GM23338 (cell line): ENCODE results near the gene CBLC. TPM values are rescaled to one million over a fixed set of nuclear protein-coding genes. Genes with fewer than 3 reads are reported as not detected.
A peak's percentile ranks its signal among the peaks of the same experiment; 100 is the strongest.

Source experiments
- ATAC-seq: fragments of 200-7000 bp; cut with Tn5 transposase; 3 replicates; pipeline ENCODE4 v1.9.1; 2020
- DNase-seq: peaks from one replicate; pipeline ENCODE4 v3.0.0-alpha.2; 2015; ENCODE audit warnings: low spot score
- H2AFZ ChIP-seq: fragments of 200-600 bp; sonication (generic); 2 replicates; pipeline ENCODE4 v1.8.0; 2016; ENCODE audit warnings: antibody characterized with exemption, mild to moderate bottlenecking, moderate library complexity
- H3F3A ChIP-seq: fragments of 200-600 bp; sonication (generic); replicated peaks from 2 replicates; pipeline ENCODE4 v1.8.0; 2017; ENCODE audit warnings: antibody characterized with exemption, mixed run types, low read depth
- H3K27ac ChIP-seq: fragments of 200-600 bp; sonication (generic); 2 replicates; pipeline ENCODE4 v1.6.1; 2016; ENCODE audit warnings: low read depth
- H3K27me3 ChIP-seq: fragments of 200-600 bp; sonication (generic); 2 replicates; pipeline ENCODE4 v1.8.0; 2016; ENCODE audit warnings: mild to moderate bottlenecking, mixed run types, moderate library complexity; ENCODE audit not compliant: insufficient read depth
- H3K36me3 ChIP-seq: fragments of 200-600 bp; sonication (generic); 2 replicates; pipeline ENCODE4 v1.8.0; 2016; ENCODE audit warnings: mild to moderate bottlenecking; ENCODE audit not compliant: insufficient read depth
- H3K4me1 ChIP-seq: fragments of 200-600 bp; sonication (generic); 2 replicates; pipeline ENCODE4 v1.8.0; 2016; ENCODE audit warnings: mild to moderate bottlenecking, moderate library complexity; ENCODE audit not compliant: insufficient read depth
- H3K4me2 ChIP-seq: fragments of 200-600 bp; sonication (generic); 2 replicates; pipeline ENCODE4 v1.7.1; 2017; ENCODE audit warnings: mixed run types
- H3K4me3 ChIP-seq: fragments of 200-600 bp; sonication (generic); 2 replicates; pipeline ENCODE4 v1.6.1; 2016; ENCODE audit warnings: mixed run types
- H3K79me2 ChIP-seq: fragments of 200-600 bp; sonication (generic); replicated peaks from 2 replicates; pipeline ENCODE4 v1.8.0; 2017; ENCODE audit warnings: mild to moderate bottlenecking; ENCODE audit not compliant: insufficient read depth
- H3K9me2 ChIP-seq: fragments of 200-600 bp; sonication (generic); 2 replicates; pipeline ENCODE4 v1.8.0; 2017; ENCODE audit not compliant: insufficient read depth
- H4K20me1 ChIP-seq: fragments of 200-600 bp; sonication (generic); replicated peaks from 2 replicates; pipeline ENCODE4 v1.8.0; 2017; ENCODE audit warnings: mild to moderate bottlenecking; ENCODE audit not compliant: insufficient read depth
- H3K27ac Mint-ChIP-seq: 2 replicates; pipeline ENCODE4 v1.8.0; 2020; ENCODE audit warnings: inconsistent platforms, mild to moderate bottlenecking, moderate library complexity, mixed read lengths
- H3K27me3 Mint-ChIP-seq: 3 replicates; pipeline ENCODE4 v1.8.0; 2022; ENCODE audit warnings: low read depth, mild to moderate bottlenecking, moderate library complexity, mixed read lengths, inconsistent platforms; ENCODE audit not compliant: insufficient read depth, poor library complexity
- H3K36me3 Mint-ChIP-seq: 3 replicates; pipeline ENCODE4 v1.8.0; 2021; ENCODE audit warnings: low read depth, mild to moderate bottlenecking, inconsistent platforms, moderate library complexity, mixed read lengths
- H3K4me1 Mint-ChIP-seq: 3 replicates; pipeline ENCODE4 v1.8.0; 2020; ENCODE audit warnings: mild to moderate bottlenecking, inconsistent platforms, mixed read lengths
- H3K4me3 Mint-ChIP-seq: 3 replicates; pipeline ENCODE4 v1.8.0; 2021; ENCODE audit warnings: moderate library complexity, mild to moderate bottlenecking, inconsistent platforms, mixed read lengths
- H3K9me3 Mint-ChIP-seq: 3 replicates; pipeline ENCODE4 v1.8.0; 2020; ENCODE audit warnings: moderate library complexity, mild to moderate bottlenecking, inconsistent platforms, mixed read lengths
- CREB1 ChIP-seq: fragments of 250-450 bp; sonication (Bioruptor Pico); IDR thresholded peaks from 2 replicates; pipeline ENCODE4 v1.5.0; 2020; ENCODE audit warnings: low read depth, mild to moderate bottlenecking, moderate library complexity
- CTCF ChIP-seq, 2 experiments: fragments of 200-600 bp in 1 of 2; sonication (generic) in 1 of 2; conservative IDR thresholded peaks; 2 replicates each; pipeline versions ENCODE4 v1.5.1 to v1.6.1; 2016 to 2017; ENCODE audit warnings: antibody characterized with exemption in 2 of 2, low read depth in 2 of 2, mild to moderate bottlenecking in 2 of 2, moderate library complexity in 1 of 2
- EZH2 ChIP-seq: fragments of 200-600 bp; sonication (generic); IDR thresholded peaks from one replicate; pipeline ENCODE4 v1.8.0; 2017; ENCODE audit warnings: antibody characterized with exemption, mild to moderate bottlenecking, low read depth; ENCODE audit not compliant: unreplicated experiment
- NANOG ChIP-seq: IDR thresholded peaks from 2 replicates; pipeline ENCODE4 v1.6.1; 2016; ENCODE audit warnings: antibody characterized with exemption, borderline replicate concordance
- STAT1 ChIP-seq: IDR thresholded peaks from one replicate; pipeline ENCODE4 v1.6.1; 2016; ENCODE audit warnings: antibody characterized with exemption; ENCODE audit not compliant: unreplicated experiment
- ZNF114 ChIP-seq: fragments of 250-450 bp; sonication (Bioruptor Pico); IDR thresholded peaks from 2 replicates; pipeline ENCODE4 v1.5.0; 2020; ENCODE audit warnings: mild to moderate bottlenecking, moderate library complexity
- polyA plus RNA-seq: library from polyadenylated mRNA; unstranded; fragments of >200 nt; fragmentation: Nextera tagmentation; extraction: Ambion mirVana; gene quantifications from 2 replicates; pipeline ENCODE4 v1.2.1, GENCODE V29; 2016
- total RNA-seq: library from RNA; depleted of rRNA; stranded (reverse); fragments of >200 nt; shearing (Covaris generic); gene quantifications from 2 replicates; pipeline ENCODE4 v1.2.3, GENCODE V29; 2014
- TF ChIP-seq, protein P1 (sequence below): IDR thresholded peaks from 2 replicates; pipeline ENCODE4 v1.6.1; 2016; ENCODE audit warnings: antibody characterized with exemption

Gene CBLC
- total and polyA plus RNA-seq, 2 experiments from 2014 or later, result 14.5 to 29.3 TPM

DNA sequence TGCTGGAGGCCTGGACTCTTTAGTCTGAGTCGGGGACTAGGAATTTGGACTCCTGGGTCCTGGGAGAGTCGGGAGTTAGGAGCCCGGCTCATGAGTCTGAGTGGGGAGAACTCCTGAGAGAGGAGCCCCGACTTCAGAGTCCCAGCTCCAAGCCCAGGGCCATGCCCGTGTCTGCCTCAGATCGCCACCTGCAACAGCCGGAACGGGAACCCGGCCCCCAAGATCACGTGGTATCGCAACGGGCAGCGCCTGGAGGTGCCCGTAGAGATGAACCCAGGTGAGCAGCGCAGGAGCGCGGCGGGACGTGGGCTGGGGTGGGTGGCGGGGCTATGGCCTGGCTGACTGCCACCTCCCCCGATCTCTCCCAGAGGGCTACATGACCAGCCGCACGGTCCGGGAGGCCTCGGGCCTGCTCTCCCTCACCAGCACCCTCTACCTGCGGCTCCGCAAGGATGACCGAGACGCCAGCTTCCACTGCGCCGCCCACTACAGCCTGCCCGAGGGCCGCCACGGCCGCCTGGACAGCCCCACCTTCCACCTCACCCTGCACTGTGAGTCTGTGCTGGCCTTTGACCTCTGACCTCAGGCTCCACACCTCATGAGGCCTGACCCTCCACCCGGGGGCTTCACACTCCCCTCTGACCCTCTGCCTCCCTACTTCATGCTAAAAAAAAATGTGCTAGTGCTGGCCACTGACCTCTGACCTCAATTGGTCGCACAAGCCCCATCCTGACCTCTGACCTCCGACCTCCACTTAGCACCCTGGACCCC is 35.6 kb downstream of the CBLC start:
- ATAC-seq (peak; percentile 31), DNase-seq (peak; percentile 70)

DNA sequence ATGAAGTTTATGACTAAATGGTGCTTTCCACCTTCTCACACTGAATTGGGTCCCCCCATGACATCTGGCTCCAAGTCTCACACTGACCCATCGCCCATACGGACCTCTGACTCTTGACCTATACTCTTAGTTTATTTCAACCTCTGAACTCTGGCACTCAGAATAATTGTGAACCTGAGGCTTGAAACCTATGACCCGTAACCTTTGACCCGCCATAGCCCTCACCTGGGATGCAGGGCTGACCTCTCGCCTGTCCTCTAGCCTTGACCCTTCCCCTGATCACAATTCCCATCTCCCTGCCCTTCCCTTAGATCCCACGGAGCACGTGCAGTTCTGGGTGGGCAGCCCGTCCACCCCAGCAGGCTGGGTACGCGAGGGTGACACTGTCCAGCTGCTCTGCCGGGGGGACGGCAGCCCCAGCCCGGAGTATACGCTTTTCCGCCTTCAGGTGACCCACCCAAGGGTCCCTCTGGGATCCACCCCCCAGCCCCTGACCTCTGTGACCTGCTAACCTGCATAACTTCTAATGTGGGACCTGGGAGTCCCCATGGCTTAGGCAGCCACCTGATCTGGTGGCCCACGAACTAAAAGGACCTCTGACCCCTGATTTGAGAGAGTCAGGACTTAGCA is 36.3 kb downstream of the CBLC start:
- Histone ChIP-seq H4K20me1 (peaks cover 17% of the 10 kb centered on the region), H3K79me2 (no peaks in the 10 kb centered on the region), H3K27ac (no peak overlapping the region), H3K4me3 (no peak overlapping the region), H3F3A (no peaks in the 10 kb centered on the region), H2AFZ (no peak overlapping the region), H3K4me2 (no peak overlapping the region), H3K4me1 (peaks cover 15% of the 10 kb centered on the region), H3K27me3 (peaks cover 11% of the 10 kb centered on the region; the same call in 1 of the 2 replicates), H3K36me3 (no peaks in the 10 kb centered on the region), H3K9me2 (no peaks in the 10 kb centered on the region)
- H3K27me3 Mint-ChIP-seq, result peaks cover 17% of the 10 kb centered on the region
- H3K36me3 Mint-ChIP-seq, result peaks cover 47% of the 10 kb centered on the region
- no peak overlapping the region; the same call in 2 of the 3 replicates for H3K4me3 Mint-ChIP-seq
- no peaks in the 10 kb centered on the region; the same call in 1 of the 3 replicates for H3K9me3 Mint-ChIP-seq
- H3K27ac Mint-ChIP-seq, result no peak overlapping the region
- ATAC-seq (no peak), DNase-seq (no peak)
- peaks cover 23% of the 10 kb centered on the region for H3K4me1 Mint-ChIP-seq
- TF ChIP-seq CTCF (conservative IDR thresholded peaks at IDR 0.05; ENCODE audit: low read depth in 2 of 2), result no peak
- TF ChIP-seq, protein P1, sequence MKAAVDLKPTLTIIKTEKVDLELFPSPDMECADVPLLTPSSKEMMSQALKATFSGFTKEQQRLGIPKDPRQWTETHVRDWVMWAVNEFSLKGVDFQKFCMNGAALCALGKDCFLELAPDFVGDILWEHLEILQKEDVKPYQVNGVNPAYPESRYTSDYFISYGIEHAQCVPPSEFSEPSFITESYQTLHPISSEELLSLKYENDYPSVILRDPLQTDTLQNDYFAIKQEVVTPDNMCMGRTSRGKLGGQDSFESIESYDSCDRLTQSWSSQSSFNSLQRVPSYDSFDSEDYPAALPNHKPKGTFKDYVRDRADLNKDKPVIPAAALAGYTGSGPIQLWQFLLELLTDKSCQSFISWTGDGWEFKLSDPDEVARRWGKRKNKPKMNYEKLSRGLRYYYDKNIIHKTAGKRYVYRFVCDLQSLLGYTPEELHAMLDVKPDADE, result no peak
- TF ChIP-seq STAT1, result no peak
- TF ChIP-seq NANOG, result no peak
- TF ChIP-seq CREB1, result no peak
- TF ChIP-seq ZNF114 (CRISPR knock-in tag), result no peak
- TF ChIP-seq EZH2, result no peak

More for the DNA sequence above, 35.6 kb downstream of the CBLC start:
- Histone ChIP-seq H3K79me2 (no peaks in the 10 kb centered on the region), H3K36me3 (no peaks in the 10 kb centered on the region), H4K20me1 (peaks cover 17% of the 10 kb centered on the region), H3K9me2 (no peaks in the 10 kb centered on the region), H3K4me3 (no peak overlapping the region), H3K4me2 (no peak overlapping the region), H3F3A (0 out of 2 replicates have a peak, but pooled peaks cover 3% of the 10 kb centered on the region), H3K4me1 (peaks cover 15% of the 10 kb centered on the region), H3K27me3 (peaks cover 11% of the 10 kb centered on the region; the same call in 1 of the 2 replicates), H2AFZ (no peak overlapping the region), H3K27ac (no peak overlapping the region)
- no peak overlapping the region for H3K27ac Mint-ChIP-seq
- H3K4me3 Mint-ChIP-seq, result no peak overlapping the region; the same call in 2 of the 3 replicates
- peaks cover 26% of the 10 kb centered on the region for H3K4me1 Mint-ChIP-seq
- H3K36me3 Mint-ChIP-seq, result peaks cover 43% of the 10 kb centered on the region
- peaks cover 20% of the 10 kb centered on the region for H3K27me3 Mint-ChIP-seq
- TF ChIP-seq CREB1, result no peak
- TF ChIP-seq, protein P1, result no peak
- TF ChIP-seq CTCF (conservative IDR thresholded peaks at IDR 0.05; ENCODE audit: low read depth in 2 of 2), result peak in 1 of 2 experiments; percentile 49; a peak in 2 of 4 replicates
- H3K9me3 Mint-ChIP-seq, result no peaks in the 10 kb centered on the region; the same call in 1 of the 3 replicates
